Heart right ventricle (tissue), 16 donors: ENCODE results near the gene CEP131. TPM values are rescaled to one million over a fixed set of nuclear protein-coding genes. Genes with fewer than 3 reads are reported as not detected.

ENCODE experiments used
- ATAC-seq, 8 donors: fragments of 200-7000 bp; cut with Tn5 transposase; one replicate each; pipeline ENCODE4 v1.9.1; 2020; ENCODE audit warnings: mild to moderate bottlenecking in 8 of 8, moderate library complexity in 8 of 8, moderate number of reproducible peaks in 1 of 8
- DNase-seq, 2 donors: peaks; one replicate each; pipeline ENCODE4 v3.0.0-alpha.2; 2020
- H3K27ac ChIP-seq, 10 donors: fragments of 200-600 bp; sonication (generic) in 2 of 10; one replicate each; pipeline versions ENCODE4 v1.5.0 to v1.8.0; 2020 to 2022; ENCODE audit warnings: mild to moderate bottlenecking in 3 of 10
- H3K27me3 ChIP-seq, 7 donors: fragments of 200-600 bp; one replicate each; pipeline ENCODE4 v1.8.0; 2021 to 2022; ENCODE audit warnings: mild to moderate bottlenecking in 2 of 7
- H3K36me3 ChIP-seq, 9 donors: fragments of 200-600 bp; sonication (generic) in 1 of 9; one replicate each; pipeline versions ENCODE4 v1.5.0 to v1.8.0; 2020 to 2022; ENCODE audit warnings: mild to moderate bottlenecking in 2 of 9
- H3K4me1 ChIP-seq, 9 donors: fragments of 200-600 bp; sonication (generic) in 1 of 9; one replicate each; pipeline versions ENCODE4 v1.5.0 to v1.8.0; 2020 to 2022; ENCODE audit warnings: mild to moderate bottlenecking in 4 of 9
- H3K4me3 ChIP-seq, 10 donors: fragments of 200-600 bp; sonication (generic) in 2 of 10; one replicate each; pipeline versions ENCODE4 v1.5.0 to v1.8.0; 2020 to 2022; ENCODE audit warnings: mild to moderate bottlenecking in 7 of 10, moderate library complexity in 2 of 10
- H3K9me3 ChIP-seq, 11 donors: fragments of 200-600 bp in 10 of 11; sonication (generic) in 2 of 11; one replicate each; pipeline versions ENCODE4 v1.5.0 to v1.8.0; 2013 to 2022; ENCODE audit warnings: mild to moderate bottlenecking in 2 of 11, control low read depth in 1 of 11, moderate library complexity in 1 of 11
- CTCF ChIP-seq, 9 donors: fragments of 200-600 bp; sonication (generic) in 2 of 9; IDR thresholded peaks; one replicate each; pipeline versions ENCODE4 v1.5.0 to v1.8.0; 2021 to 2022; ENCODE audit warnings: antibody characterized with exemption in 9 of 9, mild to moderate bottlenecking in 5 of 9, moderate library complexity in 1 of 9
- WGBS, 2 donors: extraction: QIAGEN DNeasy Blood & Tissue Kit; methylation state at CpG; one replicate each; pipeline ENCODE4 v1.1.7; 2013; ENCODE audit warnings: inconsistent platforms in 1 of 2; 5-methylcytosine and 5-hydroxymethylcytosine counted together
- intact Hi-C, 10 donors: fragments of 100-400 bp; cut with DNase I; formaldehyde crosslinking; loops; one replicate each; pipeline versions ENCODE4 v1.11.1 to v1.14.2; 2022
- polyA plus RNA-seq, 2 donors: library from polyadenylated mRNA; stranded (reverse); fragments of 200-250 nt; gene quantifications; one replicate each; pipeline ENCODE4 v1.2.3, GENCODE V29; 2013
- total RNA-seq, 10 donors: library from RNA; stranded (reverse); fragmentation: NEBNext Ultra II Directional in 3 of 10; extraction: Animal tissue kit (Norgen Biotek cat#: 25700) in 3 of 10; gene quantifications; one replicate each; pipeline versions ENCODE4 v1.2.1 to v1.2.4, GENCODE V29; 2021 to 2023
- donor health status: Arrhythmogenic right ventricular cardiomyopathy.
- donor health status: ischemic (EF 13 %, LVEDD 7.1; RV severe dilation, severe dysfunction).
- donor health status: healthy with polysubstance abuse.
- donor health status: DM: no; HTN: yes; CAD: no.
- donor health status: DM: no; HTN: no; CAD: no.
- donor health status: ischemic (EF 25% LVEDD 6.9; RV normal size, moderate dysfunction).
- donor health status: ischemic (EF 25% LVEDD 5.7; RV mildly dilated, moderate dysfunction).
- donor health status: healthy.
- donor health status: DM: yes; HTN: yes; CAD: no.
- donor health status: Ischemic cardiomyopathy.
- donor health status: ischemic (EF 35%, LVEDD 5.7; RV mildly dilated, moderate dysfunction).
- donor health status: nonischemic (EF 11% LVEDD 7.7; RV severe dilation, severe dysfunction).
- donor health status: DM: yes; HTN: yes; CAD: no.
- donor health status: PGD.
- donor health status: ischemic (EF 29% LVEDD 5.4; RV normal size, mild dysfunction).
- donor health status: nonischemic (EF 23%, LVEDD 6.1; RV moderate dilation, normal function).

CEP131 gene
- total and polyA plus RNA-seq, 12 donors, result 6.4 to 20.9 (median 8.0) TPM

- intact Hi-C loops, result no loop called here
- Histone ChIP-seq H3K4me1 (peaks cover 0 to 8% (median 5%) of the 10 kb centered on the region in 9 donors), H3K36me3 (no peaks in the 10 kb centered on the region), H3K27me3 (peaks cover 0 to 45% (median 23%) of the 10 kb centered on the region in 7 donors), H3K9me3 (no peaks in the 10 kb centered on the region), H3K4me3 (no peak overlapping the region), H3K27ac (no peak overlapping the region)
- no peak for TF ChIP-seq CTCF (IDR thresholded peaks at IDR 0.05)
- WGBS, 2 donors, result 95 to 97% methylated on average over 7 of the region's 7 CpGs
- ATAC-seq (no peak), DNase-seq (no peak)
Observed at GRCh38 chr17:81167638-81168037, 55.1 kb downstream of the CEP131 start.

DNA sequence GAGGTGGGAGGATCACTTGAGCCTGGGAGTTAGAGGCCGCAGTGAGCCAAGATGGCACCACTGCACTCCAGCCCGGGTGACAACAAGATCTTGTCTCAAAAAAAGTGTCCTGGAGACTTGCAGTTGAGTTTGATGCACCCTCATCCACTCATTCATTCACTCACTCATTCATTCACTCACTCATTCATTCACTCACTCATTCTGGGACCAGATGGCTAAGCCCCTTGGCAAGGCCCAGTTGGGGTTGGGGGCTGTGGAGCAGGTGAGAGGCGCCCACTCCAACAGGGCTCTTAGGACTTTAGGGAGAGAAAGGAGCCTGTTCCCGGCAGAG lies 55.6 kb downstream of the CEP131 start:
- 97 to 99% methylated on average over 4 of the region's 4 CpGs for WGBS, 2 donors
- DNase-seq (no peak), ATAC-seq (no peak)
- Histone ChIP-seq H3K27me3 (peaks cover 0 to 45% (median 23%) of the 10 kb centered on the region in 7 donors), H3K9me3 (no peaks in the 10 kb centered on the region), H3K27ac (no peak overlapping the region), H3K36me3 (no peaks in the 10 kb centered on the region), H3K4me1 (peaks cover 0 to 8% (median 5%) of the 10 kb centered on the region in 9 donors), H3K4me3 (no peak overlapping the region)
- TF ChIP-seq CTCF (IDR thresholded peaks at IDR 0.05), result no peak
- intact Hi-C loops, result no loop called here

GRCh38 chr17:81166033-81166492 lies 56.7 kb downstream of the CEP131 start, which contains the start of gene AATK:
Gene AATK (minus strand): TSS chr17:81166221. CDS start chr17:81165992, 229 bp downstream.
- ATAC-seq (no peak), DNase-seq (no peak)
- peak within 1 kb of the TSS in 4 of 10 donors; percentile 22 to 48 (median 34) for H3K27ac ChIP-seq
- peaks cover 0 to 9% (median 5%) of the 10 kb centered on the region in 9 donors for H3K4me1 ChIP-seq
- intact Hi-C loops, result no loop called here
- peak within 1 kb of the TSS in 9 of 10 donors; percentile 32 to 52 (median 47) for H3K4me3 ChIP-seq
- no peaks in the 10 kb centered on the region for H3K36me3 ChIP-seq
- H3K27me3 ChIP-seq, result peaks cover 0 to 45% (median 23%) of the 10 kb centered on the region in 7 donors
- 1 to 3% methylated on average over 27 to 61 of the region's 62 CpGs for WGBS, 2 donors
- no peaks in the 10 kb centered on the region for H3K9me3 ChIP-seq
- TF ChIP-seq CTCF (IDR thresholded peaks at IDR 0.05), result no peak

DNA sequence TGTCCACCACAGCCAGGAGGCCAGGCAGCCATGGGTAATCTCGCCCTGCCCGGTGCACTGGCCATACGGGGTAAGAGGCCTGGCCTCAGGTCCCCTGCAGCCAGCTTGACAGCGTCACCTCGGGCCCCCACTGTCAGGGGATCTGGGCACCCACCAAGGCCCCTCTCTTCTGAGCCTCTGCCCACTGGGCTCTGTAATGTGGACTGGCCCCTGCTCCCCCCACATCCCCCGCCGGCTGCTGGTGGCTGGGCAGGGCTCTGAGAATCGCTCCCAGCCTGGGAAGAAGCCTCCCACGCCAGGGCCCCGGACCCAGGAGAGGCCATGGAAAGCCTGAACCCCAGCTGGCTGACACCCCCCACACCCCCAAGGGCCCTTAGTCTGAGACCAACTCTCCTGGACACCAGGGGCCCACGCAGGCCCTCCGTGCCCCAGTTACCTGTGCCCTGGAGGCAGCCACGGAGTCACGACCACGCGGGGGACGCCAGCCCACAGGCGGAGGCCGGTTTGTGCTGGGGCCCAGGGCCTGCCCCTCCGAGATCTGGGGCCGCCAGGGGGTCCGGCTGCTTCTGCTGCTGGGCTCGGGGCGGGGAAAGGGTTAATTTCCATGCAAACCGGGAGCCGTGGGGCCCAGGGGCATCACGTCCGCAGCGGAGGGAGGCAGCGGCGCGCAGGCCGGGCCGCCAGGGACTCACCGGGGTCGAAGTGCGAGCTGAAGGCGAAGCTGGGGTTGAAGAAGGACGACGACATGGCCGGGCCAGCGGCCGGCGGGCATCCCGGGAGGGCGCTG lies 57.3 kb downstream of the CEP131 start, which contains the start of gene PVALEF:
TSS of gene PVALEF (plus strand) at position 262 of the 787 bp plus-strand sequence. CDS start 15,720 bp downstream, outside the sequence.
- H3K4me1 ChIP-seq, result peaks cover 0 to 16% (median 10%) of the 10 kb centered on the region in 9 donors
- no peaks in the 10 kb centered on the region for H3K9me3 ChIP-seq
- 26 to 34% methylated on average over 36 to 46 of the region's 46 CpGs for WGBS, 2 donors
- TF ChIP-seq CTCF (IDR thresholded peaks at IDR 0.05), result no peak
- intact Hi-C loops, result no loop called here
- H3K27me3 ChIP-seq, result peaks cover 0 to 45% (median 23%) of the 10 kb centered on the region in 7 donors
- H3K27ac ChIP-seq, result peak within 1 kb of the TSS in 4 of 10 donors; percentile 22 to 48 (median 34)
- no peak for DNase-seq
- peak in 2 of 8 donors; percentile 7 to 25 for ATAC-seq
- no peaks in the 10 kb centered on the region for H3K36me3 ChIP-seq
- peak within 1 kb of the TSS in 9 of 10 donors; percentile 32 to 52 (median 47) for H3K4me3 ChIP-seq
